ENCODE results near the gene CYBC1.

DNA sequence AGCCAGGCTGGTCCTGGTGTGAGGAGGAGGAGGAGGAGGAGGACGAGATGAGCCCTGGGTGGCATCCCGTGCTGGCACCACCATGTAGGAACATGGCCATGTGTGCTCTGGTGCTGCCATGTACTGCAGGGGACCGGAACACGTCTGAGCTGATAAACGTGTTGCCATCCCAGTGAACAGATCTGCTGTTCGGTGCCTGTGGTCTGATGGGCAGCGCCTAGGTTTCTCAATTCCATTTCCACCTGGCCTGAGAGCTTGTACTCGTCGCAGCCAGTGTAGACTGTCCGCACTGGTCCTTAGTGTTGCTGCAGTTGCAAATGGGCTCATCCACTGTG lies 40.6 kb upstream of the CYBC1 start:
- TF ChIP-seq EP300 (IDR thresholded peaks at IDR 0.05) (no peak), CTCF (IDR thresholded peaks at IDR 0.05) (no peak)

All from tibial nerve (tissue), 4 donors.